H1 (cell line): Measurements from ENCODE around the gene MRPS15. TPM values are rescaled to one million over a fixed set of nuclear protein-coding genes. Genes with fewer than 3 reads are reported as not detected.

ENCODE experiments used
- CTCF ChIA-PET: fragments of 300-600 bp; sonication (Branson Sonifier 250); formaldehyde crosslinking; loops from one replicate; lab custom pipeline; 2021; ENCODE audit not compliant: partially characterized antibody; lab: Charles Lee
- POLR2A ChIA-PET: fragments of 300-600 bp; sonication (Branson Sonifier 250); formaldehyde crosslinking; loops from one replicate; lab custom pipeline; 2021; ENCODE audit warnings: inconsistent platforms; ENCODE audit not compliant: partially characterized antibody; lab: Charles Lee
- DNase-seq, 2 experiments: peaks; one replicate each; pipeline versions ENCODE4 v3.0.0 to v3.0.0-alpha.2; 2010 to 2022; ENCODE audit warnings: low spot score in 2 of 2, low read depth in 1 of 2, mixed read lengths in 1 of 2
- FAIRE-seq: peaks from 2 replicates; lab custom pipeline; 2011; peaks lifted over from hg19 to GRCh38; lab: Jason Lieb, UNC
- H2AFZ ChIP-seq: 2 replicates; pipeline ENCODE4 v1.8.1; 2012; ENCODE audit warnings: low read length, inconsistent platforms
- H2AK5ac ChIP-seq: 2 replicates; pipeline ENCODE4 v1.6.1; 2013; ENCODE audit warnings: low read depth, low read length
- H2BK120ac ChIP-seq: replicated peaks from 2 replicates; pipeline ENCODE3; 2013; ENCODE audit warnings: low read depth, low read length, inconsistent platforms
- H2BK12ac ChIP-seq: 2 replicates; pipeline ENCODE4 v1.6.1; 2013; ENCODE audit warnings: low read depth, low read length
- H2BK15ac ChIP-seq: 2 replicates; pipeline ENCODE4 v1.6.1; 2013; ENCODE audit warnings: low read length
- H2BK20ac ChIP-seq: 2 replicates; pipeline ENCODE4 v1.6.1; 2013; ENCODE audit warnings: low read length
- H2BK5ac ChIP-seq: 2 replicates; pipeline ENCODE4 v1.6.1; 2013; ENCODE audit warnings: low read depth, low read length
- H3K14ac ChIP-seq: 2 replicates; pipeline ENCODE4 v1.6.1; 2013; ENCODE audit warnings: inconsistent platforms; ENCODE audit not compliant: insufficient read length
- H3K18ac ChIP-seq: 2 replicates; pipeline ENCODE4 v1.6.1; 2013; ENCODE audit warnings: low read length; ENCODE audit errors: extremely low read depth
- H3K23ac ChIP-seq: 2 replicates; pipeline ENCODE4 v1.6.1; 2013; ENCODE audit warnings: inconsistent platforms; ENCODE audit not compliant: insufficient read length
- H3K23me2 ChIP-seq: 2 replicates; pipeline ENCODE4 v1.6.1; 2013; ENCODE audit warnings: low read depth, low read length
- H3K27ac ChIP-seq: 2 replicates; pipeline ENCODE4 v1.6.1; 2011; ENCODE audit warnings: low read depth, low read length, inconsistent platforms
- H3K27me3 ChIP-seq, 4 experiments: replicated peaks in 1 of 4; 1 replicate in 1 of 4; 2 replicates in 3 of 4; pipeline versions ENCODE4 v1.6.1 to v1.8.1; 2011 to 2013; ENCODE audit warnings: low read length in 3 of 4, mild to moderate bottlenecking in 3 of 4, inconsistent platforms in 2 of 4, mixed read lengths in 2 of 4, moderate library complexity in 1 of 4; ENCODE audit not compliant: control insufficient read depth in 3 of 4, insufficient read depth in 3 of 4; ENCODE audit errors: extremely low read depth in 1 of 4
- H3K36me3 ChIP-seq, 4 experiments: 2 replicates each; pipeline versions ENCODE4 v1.6.1 to v1.8.1; 2011 to 2013; ENCODE audit warnings: mild to moderate bottlenecking in 4 of 4, low read length in 3 of 4, moderate library complexity in 2 of 4, control low read depth in 1 of 4, inconsistent platforms in 1 of 4; ENCODE audit not compliant: insufficient read depth in 4 of 4, control insufficient read depth in 2 of 4
- H3K4ac ChIP-seq: replicated peaks from 2 replicates; pipeline ENCODE3; 2013; ENCODE audit warnings: low read length, low read depth, mixed read lengths, inconsistent platforms; ENCODE audit not compliant: insufficient read length
- H3K4me1 ChIP-seq, 4 experiments: replicated peaks in 1 of 4; 1 replicate in 1 of 4; 2 replicates in 3 of 4; pipeline versions ENCODE4 v1.6.1 to v1.8.1; 2011 to 2013; ENCODE audit warnings: low read length in 3 of 4, inconsistent platforms in 2 of 4, mixed read lengths in 1 of 4; ENCODE audit not compliant: insufficient read depth in 4 of 4, control insufficient read depth in 3 of 4
- H3K4me2 ChIP-seq, 2 experiments: 2 replicates each; pipeline versions ENCODE4 v1.6.1 to v1.8.1; 2011 to 2013; ENCODE audit warnings: low read depth in 2 of 2, low read length in 2 of 2, control low read depth in 1 of 2, inconsistent platforms in 1 of 2, mild to moderate bottlenecking in 1 of 2; ENCODE audit not compliant: insufficient read depth in 1 of 2
- H3K4me3 ChIP-seq, 4 experiments: fragments of 200-600, 300-600 bp in 1 of 4; sonication (generic), shearing (Covaris generic), sonication (Bioruptor Twin) in 1 of 4; 2 replicates each; pipeline versions ENCODE4 v1.5.1 to v1.8.1; 2011 to 2016; ENCODE audit warnings: low read length in 4 of 4, low read depth in 3 of 4, control low read depth in 2 of 4, inconsistent platforms in 2 of 4, mild to moderate bottlenecking in 2 of 4, mixed read lengths in 1 of 4, moderate library complexity in 1 of 4; ENCODE audit not compliant: insufficient read depth in 2 of 4; ENCODE audit errors: extremely low read depth in 1 of 4
- H3K56ac ChIP-seq: replicated peaks from 2 replicates; pipeline ENCODE3; 2013; ENCODE audit warnings: low read depth, mild to moderate bottlenecking, mixed read lengths, low read length, inconsistent platforms; ENCODE audit not compliant: insufficient read length
- H3K79me1 ChIP-seq: 2 replicates; pipeline ENCODE4 v1.6.1; 2013; ENCODE audit warnings: low read depth, low read length, control low read depth
- H3K79me2 ChIP-seq, 2 experiments: 2 replicates each; pipeline versions ENCODE4 v1.6.1 to v1.8.1; 2012 to 2013; ENCODE audit warnings: low read length in 2 of 2, mild to moderate bottlenecking in 2 of 2, inconsistent platforms in 1 of 2; ENCODE audit not compliant: insufficient read depth in 2 of 2, control insufficient read depth in 1 of 2
- H3K9ac ChIP-seq, 4 experiments: replicated peaks in 1 of 4; 1 replicate in 1 of 4; 2 replicates in 3 of 4; pipeline versions ENCODE4 v1.6.1 to v1.8.1; 2011 to 2013; ENCODE audit warnings: low read depth in 3 of 4, low read length in 3 of 4, control low read depth in 2 of 4, mild to moderate bottlenecking in 2 of 4, moderate library complexity in 2 of 4, inconsistent platforms in 1 of 4; ENCODE audit errors: extremely low read depth in 1 of 4
- H3K9me3 ChIP-seq, 2 experiments: 2 replicates each; pipeline versions ENCODE4 v1.6.1 to v1.8.1; 2012 to 2013; ENCODE audit warnings: mild to moderate bottlenecking in 2 of 2, moderate library complexity in 2 of 2, control low read depth in 1 of 2, inconsistent platforms in 1 of 2, low read depth in 1 of 2, low read length in 1 of 2, mixed read lengths in 1 of 2; ENCODE audit not compliant: insufficient read depth in 2 of 2
- H4K20me1 ChIP-seq, 2 experiments: replicated peaks in 1 of 2; 2 replicates each; pipeline versions ENCODE3 to v1.8.1; 2011 to 2013; ENCODE audit warnings: inconsistent platforms in 2 of 2, low read length in 2 of 2, mild to moderate bottlenecking in 1 of 2; ENCODE audit not compliant: insufficient read depth in 2 of 2, control insufficient read depth in 1 of 2
- H4K5ac ChIP-seq: 2 replicates; pipeline ENCODE4 v1.6.1; 2013; ENCODE audit warnings: low read length, low read depth, mixed read lengths, inconsistent platforms; ENCODE audit not compliant: insufficient read length
- H4K8ac ChIP-seq: 2 replicates; pipeline ENCODE4 v1.8.0; 2013; ENCODE audit warnings: mild to moderate bottlenecking, moderate library complexity, low read length, inconsistent platforms; ENCODE audit not compliant: insufficient read depth; ENCODE audit errors: extremely low read depth
- H4K91ac ChIP-seq: replicated peaks from 2 replicates; pipeline ENCODE3; 2013; ENCODE audit warnings: low read length, mixed read lengths, inconsistent platforms; ENCODE audit not compliant: insufficient read length
- CBX8 ChIP-seq: fragments of 300-800, 300-1000 bp; sonication (generic); IDR thresholded peaks from 2 replicates; pipeline ENCODE4 v1.7.1; 2016; ENCODE audit warnings: low read depth, low read length, borderline replicate concordance
- CTCF ChIP-seq, 3 experiments: IDR thresholded peaks; 1 replicate in 2 of 3; 2 replicates in 1 of 3; pipeline versions ENCODE4 v1.5.1 to v1.6.1; 2011; ENCODE audit warnings: low read length in 3 of 3, mild to moderate bottlenecking in 3 of 3, inconsistent platforms in 2 of 3, low read depth in 1 of 3, moderate library complexity in 1 of 3; ENCODE audit not compliant: insufficient read depth in 1 of 3; ENCODE audit errors: control extremely low read depth in 1 of 3
- EGR1 ChIP-seq: IDR thresholded peaks from 2 replicates; pipeline ENCODE4 v1.6.1; 2011; ENCODE audit warnings: low read depth, low read length, borderline replicate concordance
- EZH2 ChIP-seq: fragments of 200-600 bp; sonication (generic); IDR thresholded peaks from 2 replicates; pipeline ENCODE4 v1.7.1; 2012; ENCODE audit warnings: low read depth, mild to moderate bottlenecking, moderate library complexity, low read length, inconsistent platforms; ENCODE audit not compliant: severe bottlenecking
- GABPA ChIP-seq: IDR thresholded peaks from 2 replicates; pipeline ENCODE4 v1.6.1; 2011; ENCODE audit warnings: mild to moderate bottlenecking, low read length, moderate library complexity, borderline replicate concordance; ENCODE audit not compliant: insufficient read depth
- GTF2F1 ChIP-seq: IDR thresholded peaks from 2 replicates; pipeline ENCODE4 v1.6.1; 2012; ENCODE audit warnings: low read depth, low read length, improper control_type of control experiment, borderline replicate concordance
- HDAC6 ChIP-seq: IDR thresholded peaks from one replicate; pipeline ENCODE4 v1.7.1; 2012; ENCODE audit warnings: low read depth, mild to moderate bottlenecking, inconsistent platforms, low read length, moderate library complexity
- JUN ChIP-seq: IDR thresholded peaks from 2 replicates; pipeline ENCODE4 v1.6.1; 2011; ENCODE audit warnings: low read depth, mild to moderate bottlenecking, improper control_type of control experiment, low read length
- MAFK ChIP-seq: IDR thresholded peaks from 2 replicates; pipeline ENCODE4 v1.6.1; 2012; ENCODE audit warnings: low read depth, mild to moderate bottlenecking, improper control_type of control experiment, low read length
- NRF1 ChIP-seq: IDR thresholded peaks from 2 replicates; pipeline ENCODE4 v1.6.1; 2011; ENCODE audit warnings: mild to moderate bottlenecking, low read depth, low read length, improper control_type of control experiment
- SIN3A ChIP-seq, 2 experiments: IDR thresholded peaks in 1 of 2; conservative IDR thresholded peaks in 1 of 2; 2 replicates each; pipeline ENCODE4 v1.6.1; 2011 to 2012; ENCODE audit warnings: low read length in 2 of 2, improper control_type of control experiment in 1 of 2, low read depth in 1 of 2, mild to moderate bottlenecking in 1 of 2
- SIX5 ChIP-seq: IDR thresholded peaks from 2 replicates; pipeline ENCODE4 v1.6.1; 2011; ENCODE audit warnings: mild to moderate bottlenecking, low read depth, low read length
- TAF7 ChIP-seq: optimal IDR thresholded peaks from 2 replicates; pipeline ENCODE3; 2011; ENCODE audit warnings: low read depth, mild to moderate bottlenecking, inconsistent platforms, low read length, moderate library complexity, borderline replicate concordance
- polyA plus RNA-seq, 7 experiments: library from polyadenylated mRNA; depleted of rRNA in 3 of 7; stranded (reverse) in 5 of 7; unstranded in 2 of 7; fragments of >200 nt in 5 of 7; fragments of 200-250 nt in 2 of 7; gene quantifications; 1 replicate in 5 of 7; 2 replicates in 1 of 7; 4 replicates in 1 of 7; pipeline versions ENCODE4 v1.2.1 to v1.2.3, GENCODE V29; 2011 to 2013; ENCODE audit warnings: missing spikeins in 2 of 7, mixed read lengths in 2 of 7
- total RNA-seq: library from RNA; stranded (reverse); fragmentation: NEBNext Ultra II Directional; extraction: Animal tissue kit (Norgen Biotek cat#: 25700); gene quantifications from 2 replicates; pipeline ENCODE4 v1.2.1, GENCODE V29; 2021

MRPS15 gene
- total and polyA plus RNA-seq, 2 of the 8 experiments (the other 6 are each of a cell fraction or from before 2014, with no cell fraction given): 53.6 to 129 TPM

GRCh38 chr1:36447450-36447849 is 16.7 kb downstream of the MRPS15 start:
- H2BK12ac ChIP-seq: no peak overlapping the region
- no peak overlapping the region for H3K56ac ChIP-seq
- H2BK120ac ChIP-seq: no peak overlapping the region
- H3K23me2 ChIP-seq: no peaks in the 10 kb centered on the region; the same call in 1 of the 2 replicates
- no peaks in the 10 kb centered on the region for H3K9me3 ChIP-seq
- no peaks in the 10 kb centered on the region for H3K27me3 ChIP-seq
- no peak overlapping the region for H3K4me2 ChIP-seq
- H3K4ac ChIP-seq: no peak overlapping the region
- no peak overlapping the region for H3K27ac ChIP-seq
- H3K9ac ChIP-seq: no peak overlapping the region
- H3K4me3 ChIP-seq: no peak overlapping the region
- H2AK5ac ChIP-seq: no peak overlapping the region
- H3K23ac ChIP-seq: no peak overlapping the region
- no peak overlapping the region for H2BK15ac ChIP-seq
- no peak overlapping the region for H2BK20ac ChIP-seq
- no peak overlapping the region for H2BK5ac ChIP-seq
- POLR2A ChIA-PET: no interaction called here
- H3K18ac ChIP-seq: no peak overlapping the region
- H4K91ac ChIP-seq: no peak overlapping the region
- H3K79me1 ChIP-seq: no peaks in the 10 kb centered on the region
- DNase-seq: no peak
- H4K8ac ChIP-seq: no peak overlapping the region
- no peak for FAIRE-seq
- H3K36me3 ChIP-seq: no peaks in the 10 kb centered on the region
- H3K79me2 ChIP-seq: no peaks in the 10 kb centered on the region
- H3K14ac ChIP-seq: no peak overlapping the region
- CTCF ChIA-PET: interaction anchor here (0.7 to 3.5 kb wide), 3 partner anchors 12 to 68 kb away, joined by 3 to 11 read pairs (median 3); no protein-coding TSS in a partner anchor
- H2AFZ ChIP-seq: no peak overlapping the region
- H3K4me1 ChIP-seq: no peaks in the 10 kb centered on the region; a peak in 1 of 7 replicates
- H4K20me1 ChIP-seq: no peaks in the 10 kb centered on the region
- H4K5ac ChIP-seq: no peak overlapping the region
- no peak for TF ChIP-seq EGR1
- TF ChIP-seq GABPA: no peak
- TF ChIP-seq NRF1: no peak
- no peak for TF ChIP-seq GTF2F1
- no peak for TF ChIP-seq HDAC6
- no peak for TF ChIP-seq TAF7
- no peak for TF ChIP-seq SIN3A (conservative IDR thresholded peaks at IDR 0.05 in 1 of 2, IDR thresholded peaks at IDR 0.05 in 1 of 2; ENCODE audit: low read depth in 1 of 2, low read length in 2 of 2)
- TF ChIP-seq MAFK: no peak
- TF ChIP-seq SIX5: no peak
- TF ChIP-seq EZH2: no peak
- TF ChIP-seq CTCF (IDR thresholded peaks at IDR 0.05; ENCODE audit: control extremely low read depth in 1 of 3, insufficient read depth in 1 of 3, low read depth in 1 of 3, low read length in 3 of 3): no peak
- TF ChIP-seq CBX8: no peak
- TF ChIP-seq JUN: no peak
